Dermis blood vessel endothelial cell (primary cell): ENCODE data around the gene ARSA. TPM values are rescaled to one million over a fixed set of nuclear protein-coding genes. Genes with fewer than 3 reads are reported as not detected.

Source experiments
- DNase-seq: peaks from one replicate; pipeline ENCODE4 v3.0.0; 2010
- total RNA-seq: library from RNA; depleted of rRNA; stranded (reverse); fragments of >200 nt; gene quantifications from 2 replicates; pipeline ENCODE4 v1.2.3, GENCODE V29; 2014

Gene ARSA
- total RNA-seq, 1 donor from 2014 or later, result 30.6 TPM

GRCh38 chr22:50602338-50602700 lies 25.6 kb downstream of the ARSA start:
- DNase-seq, result no peak

DNA sequence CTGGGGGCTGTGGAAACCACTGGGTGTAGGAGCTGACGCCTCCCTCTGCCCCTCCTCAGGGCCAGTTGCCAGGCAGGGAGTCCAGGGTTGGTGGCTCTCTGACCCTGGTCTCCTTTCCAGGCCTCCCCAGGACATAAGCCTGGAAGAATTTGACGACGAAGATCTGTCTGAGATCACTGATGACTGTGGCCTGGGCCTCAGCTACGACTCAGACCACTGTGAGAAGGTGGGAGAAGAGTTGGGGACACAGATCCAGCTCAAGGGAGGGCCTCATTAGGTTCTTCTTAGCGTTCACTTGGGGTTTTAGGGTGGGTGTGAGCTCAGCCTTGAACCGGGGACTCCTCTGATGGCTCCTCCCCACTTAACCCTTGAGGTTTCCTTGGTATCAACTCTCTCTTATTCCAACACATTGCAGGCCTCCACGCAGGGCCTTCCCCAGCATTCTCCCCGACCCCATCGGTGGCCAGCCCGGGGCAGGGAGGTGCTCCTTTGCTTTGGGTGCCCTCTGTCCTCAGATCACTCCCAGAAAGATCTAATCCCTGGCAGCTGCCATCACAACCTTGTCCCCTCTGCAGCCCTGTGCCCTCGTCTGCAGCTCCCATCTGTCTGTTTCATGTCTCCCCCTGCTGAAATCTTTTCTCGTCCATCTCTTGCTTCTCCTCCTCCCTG lies 26.1 kb downstream of the ARSA start:
- no peak for DNase-seq

DNA sequence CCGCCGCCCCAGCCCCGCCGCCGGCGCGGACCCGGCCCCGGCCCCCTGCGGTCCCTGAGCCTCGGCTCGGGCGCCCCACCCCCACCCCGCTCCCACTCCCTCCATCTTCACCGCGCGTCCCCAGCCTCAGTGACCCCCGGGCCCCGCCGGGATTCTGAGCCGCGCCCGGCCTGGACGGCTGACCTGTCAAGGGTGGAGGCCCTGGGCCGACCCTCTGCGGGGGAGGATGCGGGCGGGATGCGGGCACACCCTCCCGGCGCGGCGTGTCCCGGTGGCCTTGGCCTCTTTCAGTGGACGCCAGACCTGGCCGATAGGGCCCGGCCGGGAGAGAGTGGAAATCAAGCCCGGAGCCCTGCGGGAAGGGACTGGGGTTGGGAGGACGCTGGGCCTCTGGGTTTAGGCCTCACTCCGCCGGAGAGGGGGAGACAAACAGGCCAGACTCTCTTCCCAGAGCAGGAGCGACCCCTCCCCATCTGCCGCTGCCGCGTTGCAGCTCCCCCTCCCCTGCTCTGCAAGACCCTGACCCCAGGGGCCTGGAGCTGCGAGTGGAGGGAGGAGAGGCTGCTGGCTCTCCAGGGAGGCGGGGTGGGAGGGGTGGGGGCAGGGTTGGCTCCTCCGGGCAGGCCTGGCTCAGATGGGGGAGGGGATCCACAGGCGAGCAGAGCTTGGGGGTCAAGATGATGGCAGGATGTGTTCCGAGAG lies 26.8 kb downstream of the ARSA start:
- DNase-seq, result no peak

DNA sequence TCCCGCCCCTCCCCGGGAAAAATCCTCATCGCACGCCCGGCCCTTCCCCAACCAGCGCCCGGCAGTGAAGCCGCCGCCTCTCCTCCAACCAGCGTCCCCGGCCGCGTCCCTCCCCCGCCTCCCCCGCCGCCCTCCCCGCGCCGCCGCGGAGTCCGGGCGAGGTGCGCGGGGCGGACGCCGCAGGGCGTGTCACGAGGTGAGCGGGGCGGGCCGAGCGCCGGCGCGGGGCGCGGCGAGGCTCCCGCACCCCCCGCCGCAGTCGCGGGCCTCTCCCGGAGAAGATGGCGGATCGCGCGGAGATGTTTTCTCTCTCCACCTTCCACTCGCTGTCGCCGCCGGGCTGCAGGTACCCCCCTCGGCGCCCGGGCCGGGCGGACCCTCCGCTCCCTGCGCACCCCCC lies 27.4 kb downstream of the ARSA start, which contains the start of gene MAPK8IP2:
Gene MAPK8IP2 (plus strand): TSS at position 256 of the 400 bp plus-strand sequence. CDS start 26 bp downstream, at position 282.
- DNase-seq, result no peak

DNA sequence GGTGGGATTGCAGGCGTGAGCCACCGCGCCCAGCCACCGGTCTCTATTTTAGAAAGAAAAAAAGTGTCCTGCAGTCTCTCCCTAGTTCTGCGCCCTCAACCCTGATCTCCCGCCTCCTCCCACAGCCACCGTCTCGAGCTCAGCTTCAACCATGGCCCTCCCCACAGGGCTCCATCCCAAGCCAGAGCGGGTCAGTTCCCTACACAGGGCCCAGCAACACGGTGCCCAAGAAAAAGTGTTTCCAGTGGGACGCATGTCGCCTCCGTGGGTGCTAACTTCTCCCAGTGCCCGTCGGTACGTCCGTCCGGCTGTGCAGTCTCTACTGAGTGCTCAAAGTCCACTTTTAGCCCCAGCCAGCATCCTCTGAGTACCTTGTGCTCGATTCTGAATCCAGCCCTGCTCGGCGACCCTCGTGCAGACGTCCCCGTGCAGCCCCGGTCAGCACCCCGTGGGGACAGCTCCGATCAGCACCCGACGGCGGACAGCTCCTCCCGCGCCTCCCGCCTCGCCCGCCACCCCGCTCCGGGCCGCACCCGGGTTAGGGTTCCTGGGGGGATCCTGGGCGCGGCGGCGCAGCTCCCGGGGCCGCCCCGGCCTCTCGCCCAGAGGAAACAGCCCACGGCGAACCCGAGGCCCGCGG lies 28.0 kb downstream of the ARSA start:
- peak; percentile 56 for DNase-seq

DNA sequence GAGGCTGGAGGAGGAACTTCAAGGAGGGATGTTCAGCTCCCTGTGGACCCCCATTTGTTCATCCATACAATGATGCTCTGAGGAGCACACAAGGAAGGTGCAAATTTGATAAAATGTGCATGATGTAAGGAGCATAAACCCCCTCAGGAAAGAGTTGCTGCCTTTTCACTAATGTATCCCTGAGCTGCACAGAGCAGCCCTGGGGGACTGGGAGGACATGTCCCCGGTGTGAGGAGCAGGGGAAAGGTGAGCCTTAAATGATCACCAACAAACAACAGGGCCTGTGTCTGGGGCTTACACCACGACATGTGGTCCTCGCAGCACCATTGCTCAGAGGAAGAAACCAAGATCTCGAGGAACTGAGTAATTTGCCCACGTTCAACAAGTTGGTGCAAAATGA lies 30.9 kb downstream of the ARSA start:
- no peak for DNase-seq

GRCh38 chr22:50595189-50595588 lies 32.8 kb downstream of the ARSA start:
- no peak for DNase-seq

GRCh38 chr22:50587407-50587806 lies 40.5 kb downstream of the ARSA start:
- DNase-seq, result no peak

- no peak for DNase-seq
Observed at GRCh38 chr22:50586416-50586815, 41.5 kb downstream of the ARSA start.

DNA sequence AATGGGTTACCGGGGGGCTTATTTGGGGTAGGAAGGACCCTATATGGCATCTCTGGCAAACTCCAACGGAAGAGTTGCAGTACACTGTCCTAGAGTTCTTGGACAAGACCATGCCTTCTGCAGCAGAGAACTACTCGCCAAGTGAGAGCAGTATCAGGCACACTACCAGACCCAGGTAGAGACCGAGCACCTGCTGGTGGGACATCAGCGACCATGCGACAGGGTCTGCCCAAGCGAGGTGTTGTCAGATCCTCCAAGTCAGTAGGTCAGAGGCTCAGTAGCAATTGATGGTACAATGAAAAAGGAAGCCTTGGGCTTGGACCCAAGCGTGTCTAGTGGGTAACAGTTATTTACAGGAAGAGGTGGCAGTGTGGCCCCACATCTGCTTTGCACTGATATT lies 42.2 kb downstream of the ARSA start:
- DNase-seq, result no peak

- DNase-seq, result no peak
Observed at GRCh38 chr22:50585238-50585637, 42.7 kb downstream of the ARSA start.

DNA sequence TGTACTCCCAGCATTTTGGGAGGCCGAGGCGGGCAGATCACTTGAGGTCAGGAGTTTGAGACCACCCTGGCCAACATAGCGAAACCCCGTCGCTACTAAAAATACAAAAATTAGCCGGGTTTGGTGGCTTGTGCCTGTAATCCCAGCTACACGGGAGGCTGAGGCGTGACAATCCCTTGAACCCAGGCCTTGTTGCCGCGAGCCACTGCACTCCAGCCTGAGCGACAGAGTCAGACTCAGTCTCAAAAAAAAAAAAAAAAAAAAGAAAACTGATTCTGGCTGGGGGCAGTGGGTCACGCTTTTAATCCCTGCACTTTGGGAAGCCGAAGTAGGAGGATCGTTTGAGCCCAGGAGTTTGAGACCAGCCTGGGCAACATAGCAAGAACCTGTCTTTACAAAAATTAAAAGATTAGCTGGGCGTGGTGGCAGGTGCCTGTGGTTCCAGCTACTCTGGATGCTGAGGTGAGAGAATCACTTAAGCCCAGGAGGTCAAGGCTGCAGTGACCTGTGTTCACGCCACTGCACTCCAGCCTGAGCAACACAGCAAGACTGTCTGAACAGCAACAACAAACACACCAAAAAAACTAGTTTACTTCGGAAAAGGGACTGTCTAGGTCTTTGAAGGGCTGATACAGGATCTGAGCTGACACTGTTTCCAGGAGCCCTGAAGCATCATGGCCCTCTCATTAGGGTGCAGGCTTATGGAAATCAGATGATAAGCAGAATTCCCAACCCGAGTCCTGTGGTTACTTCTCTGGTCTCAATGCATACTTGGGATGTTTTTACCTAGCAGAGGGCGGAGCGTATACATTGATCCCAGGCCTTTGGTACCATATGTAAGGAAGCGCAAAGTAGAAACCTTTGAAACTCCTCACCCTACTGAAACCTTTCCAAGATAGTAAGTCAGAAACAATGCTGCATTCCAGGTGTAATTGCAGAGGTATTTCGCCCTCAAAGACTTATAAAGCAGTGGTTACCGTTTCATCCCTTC lies 43.6 kb downstream of the ARSA start:
- no peak for DNase-seq

GRCh38 chr22:50583294-50583861 lies 44.6 kb downstream of the ARSA start:
- no peak for DNase-seq

GRCh38 chr22:50582493-50583293 lies 45.3 kb downstream of the ARSA start, which contains the start of gene CHKB:
TSS of gene CHKB (minus strand) at chr22:50582849. CDS start at chr22:50582781, 68 bp downstream.
- peak; percentile 98 for DNase-seq

GRCh38 chr22:50581950-50582492 lies 45.9 kb downstream of the ARSA start:
- peak; percentile 39 for DNase-seq

DNA sequence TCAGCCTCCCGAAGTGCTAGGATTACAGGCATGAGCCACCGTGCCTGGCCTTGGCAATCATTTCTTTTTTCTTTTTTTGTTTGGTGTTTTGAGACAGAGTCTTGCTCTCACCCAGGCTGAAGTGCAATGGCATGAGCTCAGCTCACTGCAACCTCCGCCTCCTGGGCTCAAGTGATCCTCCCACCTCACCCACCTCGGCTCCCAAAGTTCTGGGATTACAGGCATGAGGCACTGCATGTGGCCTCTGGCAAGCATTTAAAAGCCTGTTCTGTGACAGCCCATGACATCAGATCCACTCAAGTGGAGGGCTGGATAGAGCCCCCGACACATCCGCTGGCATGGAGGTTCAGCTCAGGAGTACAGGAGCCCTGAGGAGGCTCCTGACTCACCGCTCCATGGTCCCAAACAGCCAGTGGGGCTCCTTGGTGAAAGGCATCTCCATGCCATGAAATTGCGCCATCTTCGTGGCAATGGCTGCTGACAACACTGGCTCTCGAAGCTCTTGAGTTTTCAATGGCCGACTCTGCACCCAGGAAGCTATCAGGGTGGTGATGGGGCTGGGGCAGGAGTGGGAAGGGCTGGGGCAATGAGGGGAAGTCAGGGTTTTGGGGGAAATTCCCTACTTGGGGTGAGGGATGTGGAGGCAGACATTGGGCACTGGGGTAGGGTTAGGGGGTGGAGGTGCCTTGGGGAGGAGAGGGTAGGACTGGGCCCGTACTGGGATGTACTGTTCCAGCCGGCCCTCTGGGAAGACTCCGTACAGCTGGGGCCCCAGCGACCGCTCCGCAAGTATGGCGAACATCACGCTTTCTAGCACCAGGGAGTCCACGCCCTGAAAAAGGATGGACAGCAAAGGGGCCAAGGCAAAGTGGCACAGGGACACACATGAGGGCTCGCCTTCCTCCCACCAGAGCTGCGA lies 46.7 kb downstream of the ARSA start:
- DNase-seq, result no peak

GRCh38 chr22:50579752-50580151 lies 48.2 kb downstream of the ARSA start:
- no peak for DNase-seq

DNA sequence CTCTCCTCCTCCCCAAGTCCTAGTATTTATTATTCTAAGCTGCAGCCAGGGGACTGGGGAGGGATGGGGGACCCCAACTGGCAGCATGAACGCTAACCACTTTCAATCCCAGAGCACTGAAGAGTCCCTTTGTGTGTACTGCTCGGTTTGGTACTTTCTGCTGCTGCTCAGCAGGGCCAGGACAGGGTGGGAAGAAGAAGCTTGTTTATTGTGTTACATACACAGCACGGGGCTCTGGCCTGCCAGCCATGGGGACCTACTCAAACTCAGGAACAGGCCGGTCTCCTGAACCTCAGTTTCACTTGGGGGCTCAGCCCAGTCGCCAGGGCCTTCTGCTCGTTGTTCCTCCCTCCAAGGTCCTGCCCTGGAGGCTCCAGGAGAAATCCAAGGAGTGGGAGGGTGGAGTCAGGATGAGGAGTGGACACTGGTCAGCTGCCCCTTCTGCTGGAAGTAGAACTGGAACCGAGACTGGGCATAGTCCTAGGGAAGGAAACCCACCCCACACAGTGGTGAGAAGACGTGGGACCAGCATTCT lies 49.1 kb downstream of the ARSA start:
- no peak for DNase-seq

GRCh38 chr22:50577987-50578775 lies 49.8 kb downstream of the ARSA start, which contains the start of gene CPT1B:
TSS of gene CPT1B (minus strand) at chr22:50578427. CDS start at chr22:50577915, 512 bp downstream.
- DNase-seq, result no peak
